ENCODE data around the gene MEFV.

GRCh38 chr16:3256866-3257465, 533 bp upstream of the MEFV start:
- TF ChIP-seq POLR2AphosphoS5 (IDR thresholded peaks at IDR 0.05; ENCODE audit: borderline replicate concordance, low read depth, low read length): no peak
- no peak for TF ChIP-seq EZH2 (IDR thresholded peaks at IDR 0.05)
- TF ChIP-seq FOXP2 (optimal IDR thresholded peaks at IDR 0.05; ENCODE audit: control extremely low read depth, extremely low read length, insufficient read depth): no peak

All from SK-N-MC (cell line).